Stimulated activated memory B cell treated with anti-CD40 and anti-IgM and Interleukin-4, amounts not matched to agents 10 μg/mL and 1 μg/mL and 100 μg/mL, for 72 hours (primary cell): Measurements from ENCODE around the gene OSBP2.

Experiments used
- ATAC-seq: fragments of 150-1000 bp; cut with Tn5 transposase; 2 replicates; pipeline ENCODE4 v1.10.0; 2021
- H3K27ac Mint-ChIP-seq: one replicate; pipeline ENCODE4 v1.8.0; 2022; ENCODE audit warnings: mild to moderate bottlenecking, mixed read lengths
- H3K27me3 Mint-ChIP-seq: one replicate; pipeline ENCODE4 v1.8.0; 2022; ENCODE audit warnings: mixed read lengths
- H3K36me3 Mint-ChIP-seq: one replicate; pipeline ENCODE4 v1.8.0; 2022; ENCODE audit warnings: mixed read lengths
- H3K4me1 Mint-ChIP-seq: one replicate; pipeline ENCODE4 v1.8.0; 2022; ENCODE audit warnings: mixed read lengths
- H3K4me3 Mint-ChIP-seq: one replicate; pipeline ENCODE4 v1.8.0; 2022; ENCODE audit warnings: mild to moderate bottlenecking, moderate library complexity, mixed read lengths
- H3K9me3 Mint-ChIP-seq: one replicate; pipeline ENCODE4 v1.8.0; 2022; ENCODE audit warnings: mixed read lengths

Gene OSBP2

GRCh38 chr22:30947816-30948454 is 253.3 kb downstream of the OSBP2 start:
- no peak overlapping the region for H3K27ac Mint-ChIP-seq
- H3K36me3 Mint-ChIP-seq, result peaks cover 59% of the 10 kb centered on the region
- H3K4me3 Mint-ChIP-seq, result no peak overlapping the region
- no peaks in the 10 kb centered on the region for H3K27me3 Mint-ChIP-seq
- ATAC-seq, result no peak
- no peaks in the 10 kb centered on the region for H3K4me1 Mint-ChIP-seq
- H3K9me3 Mint-ChIP-seq, result no peaks in the 10 kb centered on the region

DNA sequence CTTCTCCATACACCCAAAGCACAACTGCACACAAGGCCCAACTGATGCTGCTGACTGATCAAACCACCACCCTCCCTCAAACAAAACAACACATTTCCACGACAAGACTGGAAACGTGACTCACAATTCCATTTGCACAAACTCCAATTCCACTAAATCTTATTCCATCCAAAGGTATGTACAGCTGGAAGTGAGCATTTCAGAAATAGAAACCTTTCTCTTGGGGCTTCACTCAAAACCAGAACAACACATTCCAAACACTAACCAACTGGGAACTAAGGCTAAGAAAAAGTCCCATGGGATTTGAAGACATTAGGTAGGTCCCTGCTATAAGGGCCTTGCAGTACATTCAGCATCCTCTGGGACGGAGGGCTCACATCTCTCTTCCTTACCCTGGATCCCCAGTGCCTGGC is 254.3 kb downstream of the OSBP2 start:
- ATAC-seq, result no peak
- H3K36me3 Mint-ChIP-seq, result peaks cover 54% of the 10 kb centered on the region
- no peaks in the 10 kb centered on the region for H3K4me1 Mint-ChIP-seq
- no peak overlapping the region for H3K4me3 Mint-ChIP-seq
- no peaks in the 10 kb centered on the region for H3K27me3 Mint-ChIP-seq
- no peak overlapping the region for H3K27ac Mint-ChIP-seq
- no peaks in the 10 kb centered on the region for H3K9me3 Mint-ChIP-seq

GRCh38 chr22:30949934-30950660 is 255.4 kb downstream of the OSBP2 start:
- Mint-ChIP-seq H3K4me1 (no peaks in the 10 kb centered on the region), H3K36me3 (peaks cover 43% of the 10 kb centered on the region), H3K27me3 (no peaks in the 10 kb centered on the region), H3K9me3 (no peaks in the 10 kb centered on the region), H3K4me3 (no peak overlapping the region), H3K27ac (no peak overlapping the region)
- no peak for ATAC-seq

GRCh38 chr22:30953206-30953605 is 258.5 kb downstream of the OSBP2 start:
- Mint-ChIP-seq H3K36me3 (peaks cover 32% of the 10 kb centered on the region), H3K4me1 (no peaks in the 10 kb centered on the region), H3K27ac (no peak overlapping the region), H3K9me3 (no peaks in the 10 kb centered on the region), H3K27me3 (no peaks in the 10 kb centered on the region), H3K4me3 (no peak overlapping the region)
- ATAC-seq, result no peak

DNA sequence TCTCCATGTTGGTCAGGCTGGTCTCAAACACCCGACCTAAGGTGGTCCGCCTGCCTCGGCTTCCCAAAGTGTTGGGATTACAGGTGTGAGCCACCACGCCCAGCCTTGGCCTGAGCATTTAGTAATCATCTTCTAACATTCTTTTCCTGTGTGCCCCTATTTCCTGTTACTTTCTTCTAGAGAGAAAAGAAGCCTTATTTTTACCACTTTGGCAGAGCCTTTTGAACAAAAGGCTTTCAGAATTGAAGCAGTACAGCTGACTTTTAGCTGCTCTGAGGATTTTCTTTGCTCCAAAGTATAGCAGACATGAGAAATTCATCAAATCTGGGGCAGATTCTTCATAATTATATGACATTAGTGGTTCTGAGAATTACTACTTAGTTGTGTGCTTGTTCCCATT is 260.5 kb downstream of the OSBP2 start:
- Mint-ChIP-seq H3K4me3 (no peak overlapping the region), H3K27ac (no peak overlapping the region), H3K4me1 (no peaks in the 10 kb centered on the region), H3K27me3 (no peaks in the 10 kb centered on the region), H3K36me3 (peaks cover 32% of the 10 kb centered on the region), H3K9me3 (no peaks in the 10 kb centered on the region)
- ATAC-seq, result no peak
